ENCODE measurements around the gene GNPAT. TPM values are rescaled to one million over a fixed set of nuclear protein-coding genes. Genes with fewer than 3 reads are reported as not detected.

The GNPAT gene
- total and polyA plus RNA-seq, 10 of the 15 experiments (the other 5 are each of a cell fraction or from before 2014, with no cell fraction given) = 24.0 to 70.6 (median 47.2) TPM

GRCh38 chr1:231214918-231215680 lies 25.9 kb upstream of the GNPAT start (continued):
- TF ChIP-seq, protein P1, sequence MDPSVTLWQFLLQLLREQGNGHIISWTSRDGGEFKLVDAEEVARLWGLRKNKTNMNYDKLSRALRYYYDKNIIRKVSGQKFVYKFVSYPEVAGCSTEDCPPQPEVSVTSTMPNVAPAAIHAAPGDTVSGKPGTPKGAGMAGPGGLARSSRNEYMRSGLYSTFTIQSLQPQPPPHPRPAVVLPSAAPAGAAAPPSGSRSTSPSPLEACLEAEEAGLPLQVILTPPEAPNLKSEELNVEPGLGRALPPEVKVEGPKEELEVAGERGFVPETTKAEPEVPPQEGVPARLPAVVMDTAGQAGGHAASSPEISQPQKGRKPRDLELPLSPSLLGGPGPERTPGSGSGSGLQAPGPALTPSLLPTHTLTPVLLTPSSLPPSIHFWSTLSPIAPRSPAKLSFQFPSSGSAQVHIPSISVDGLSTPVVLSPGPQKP (IDR thresholded peaks at IDR 0.05; ENCODE audit: low read depth, low read length) = no peak
- no peak for TF ChIP-seq CREM (IDR thresholded peaks at IDR 0.05; ENCODE audit: low read depth)
- 0 out of 2 replicates have a peak, but pooled peaks have one; percentile 9 for TF ChIP-seq TCF12 (IDR thresholded peaks at IDR 0.05; ENCODE audit: low read depth, low read length)
- TF ChIP-seq POLR2AphosphoS2 (IDR thresholded peaks at IDR 0.05; ENCODE audit: low read depth, low read length) = no peak
- no peak for TF ChIP-seq ASH2L (IDR thresholded peaks at IDR 0.05; ENCODE audit: borderline replicate concordance, low read depth)
- TF ChIP-seq ZBTB33 (IDR thresholded peaks at IDR 0.05) = no peak
- no peak for TF ChIP-seq CUX1 (IDR thresholded peaks at IDR 0.05; ENCODE audit: insufficient replicate concordance, low read depth, low read length)
- TF ChIP-seq EED (IDR thresholded peaks at IDR 0.05; ENCODE audit: low read depth) = no peak
- no peak for TF ChIP-seq DPF2 (IDR thresholded peaks at IDR 0.05)
- no peak for TF ChIP-seq USF1 (IDR thresholded peaks at IDR 0.05; ENCODE audit: borderline replicate concordance, extremely low read length, insufficient read depth, low read depth, low read length)
- 0 out of 2 replicates have a peak, but pooled peaks have one; percentile 12 for TF ChIP-seq RUNX3 (IDR thresholded peaks at IDR 0.05; ENCODE audit: low read length)
- 0 out of 2 replicates have a peak, but pooled peaks have one; percentile 23 for TF ChIP-seq MTA2 (IDR thresholded peaks at IDR 0.05; ENCODE audit: low read depth)
- TF ChIP-seq NFXL1 (IDR thresholded peaks at IDR 0.05; ENCODE audit: borderline replicate concordance) = no peak
- TF ChIP-seq SUPT20H (IDR thresholded peaks at IDR 0.05; ENCODE audit: borderline replicate concordance, control insufficient read depth, low read depth, low read length) = no peak
- 0 out of 2 replicates have a peak, but pooled peaks have one; percentile 10 for TF ChIP-seq SPI1 (IDR thresholded peaks at IDR 0.05; ENCODE audit: borderline replicate concordance, insufficient read depth, low read depth, low read length)
- TF ChIP-seq ATF3 (IDR thresholded peaks at IDR 0.05; ENCODE audit: borderline replicate concordance, extremely low read depth, low read depth, low read length) = no peak
- no peak for TF ChIP-seq YY1 (IDR thresholded peaks at IDR 0.05; ENCODE audit: low read depth, low read length)
- TF ChIP-seq RBBP5 (conservative IDR thresholded peaks at IDR 0.05) = no peak
- no peak for TF ChIP-seq JUND (IDR thresholded peaks at IDR 0.05; ENCODE audit: low read depth, low read length)
- TF ChIP-seq IKZF2 (IDR thresholded peaks at IDR 0.05) = 0 out of 4 replicates have a peak, but pooled peaks of 1 of the 2 experiments have one; percentile 22

Data from GM12878 (cell line).